Right ventricle myocardium inferior (tissue), 1 donor: ENCODE results near the gene SEC11C. TPM values are rescaled to one million over a fixed set of nuclear protein-coding genes. Genes with fewer than 3 reads are reported as not detected.
"Not testable (repeated sequence)": the region's sequence is repeated elsewhere in the genome, so short reads cannot be mapped to it uniquely, and the experiment has no call there.

Experiments used
- ATAC-seq: fragments of 200-7000 bp; cut with Tn5 transposase; one replicate; pipeline ENCODE4 v1.9.1; 2020; ENCODE audit warnings: mild to moderate bottlenecking, moderate library complexity
- DNase-seq: peaks from one replicate; pipeline ENCODE4 v3.0.0; 2021; ENCODE audit errors: missing footprints
- intact Hi-C: fragments of 100-400 bp; cut with DNase I; formaldehyde crosslinking; loops from one replicate; pipeline ENCODE4 v1.11.0; 2022
- total RNA-seq: library from RNA; stranded (reverse); fragmentation: NEBNext Ultra II Directional; extraction: Animal tissue kit (Norgen Biotek cat#: 25700); gene quantifications from one replicate; pipeline ENCODE4 v1.2.1, GENCODE V29; 2021
- donor health status: DM: no; HTN: yes; CAD: no; lungs with severe emphysema.

Gene SEC11C
- total RNA-seq, 1 donor from 2014 or later = 23.5 TPM

GRCh38 chr18:59142800-59143416 is 3.2 kb downstream of the SEC11C start:
- ATAC-seq, intact Hi-C loops: not testable (repeated sequence)

GRCh38 chr18:59143441-59143840 is 3.8 kb downstream of the SEC11C start:
- DNase-seq (no peak), ATAC-seq (no peak)
- intact Hi-C loops = no loop called here

More at GRCh38 chr18:59142800-59143416, 3.2 kb downstream of the SEC11C start:
- DNase-seq = not testable (repeated sequence)

GRCh38 chr18:59144483-59144882 is 4.8 kb downstream of the SEC11C start:
- ATAC-seq (no peak), DNase-seq (no peak)
- intact Hi-C loops = no loop called here

DNA sequence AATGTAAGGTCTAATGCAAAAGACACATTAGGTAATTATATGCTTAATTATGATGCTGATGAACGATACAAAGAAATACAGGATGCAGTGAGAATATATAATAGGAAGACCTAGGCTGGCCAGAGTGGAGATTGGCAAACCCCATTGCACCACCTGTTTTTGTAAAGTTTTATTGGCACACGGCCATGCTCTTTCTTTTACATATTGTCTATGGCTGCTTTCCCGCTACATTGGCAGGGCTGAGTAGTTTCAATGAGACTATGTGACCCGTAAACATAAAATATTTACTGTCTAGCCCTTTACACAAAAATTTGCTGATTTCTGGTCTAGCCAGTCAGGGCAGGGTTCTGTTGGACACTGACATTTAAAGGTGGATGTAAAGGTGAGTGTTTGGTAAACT is 5.4 kb downstream of the SEC11C start:
- ATAC-seq (no peak), DNase-seq (no peak)
- intact Hi-C loops = no loop called here

GRCh38 chr18:59148192-59148591 is 8.5 kb downstream of the SEC11C start:
- intact Hi-C loops = no loop called here
- ATAC-seq (no peak), DNase-seq (no peak)

DNA sequence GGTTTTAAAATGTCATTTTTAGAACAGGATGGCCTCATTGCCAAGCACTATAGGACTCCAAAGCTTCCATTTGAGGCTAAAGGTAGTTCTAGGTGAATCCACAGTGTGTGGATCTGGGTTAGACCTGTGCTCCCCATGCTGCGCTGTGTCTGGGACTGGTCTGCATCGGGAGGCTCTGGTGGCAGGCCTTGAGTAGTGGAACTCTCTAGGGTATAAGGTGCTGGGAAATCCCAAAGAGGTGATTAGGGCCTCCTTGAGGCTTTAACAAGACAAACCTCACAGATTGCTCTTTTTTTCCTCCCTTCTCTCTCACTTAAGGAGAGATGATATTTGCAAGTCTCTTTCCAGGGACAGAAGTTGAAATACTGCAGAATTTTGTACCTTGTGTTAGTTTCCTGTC is 9.3 kb downstream of the SEC11C start:
- DNase-seq (no peak), ATAC-seq (no peak)
- intact Hi-C loops = no loop called here

DNA sequence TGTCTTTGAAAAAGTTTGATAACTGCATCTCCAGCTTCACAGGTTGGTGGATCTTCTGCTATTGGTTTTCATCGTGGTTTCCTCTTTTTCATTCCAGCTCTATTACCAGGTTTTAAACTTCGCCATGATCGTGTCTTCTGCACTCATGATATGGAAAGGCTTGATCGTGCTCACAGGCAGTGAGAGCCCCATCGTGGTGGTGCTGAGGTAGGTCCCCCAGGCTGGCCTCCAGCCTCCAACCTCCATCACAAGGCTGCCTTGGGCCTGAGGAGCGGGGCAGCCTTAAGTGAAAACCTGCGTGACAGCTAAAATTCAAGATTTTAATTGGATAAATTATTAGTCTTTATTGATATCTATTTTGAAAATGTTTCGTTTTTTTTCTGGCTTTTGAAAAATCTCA is 9.7 kb downstream of the SEC11C start:
- ATAC-seq (no peak), DNase-seq (no peak)
- intact Hi-C loops = no loop called here

DNA sequence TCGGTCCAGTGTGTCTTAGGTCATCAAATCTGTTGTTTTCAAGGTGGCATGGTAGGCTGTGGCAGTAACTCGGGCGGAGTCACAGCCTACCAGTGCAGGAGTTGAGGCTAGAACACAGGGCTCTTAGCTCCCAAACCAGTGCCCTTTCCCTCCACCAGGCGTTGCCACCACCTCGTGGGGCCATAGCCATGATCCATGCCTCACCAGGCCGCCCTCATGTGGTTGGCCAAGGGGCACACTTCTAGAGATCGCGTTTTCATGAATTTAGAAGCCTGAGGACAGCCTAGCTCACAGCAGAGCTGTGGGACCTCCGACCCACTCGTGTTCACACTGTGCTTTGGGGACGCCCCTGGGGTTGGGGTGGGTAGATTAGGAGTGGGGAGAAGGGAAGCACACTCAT is 10.6 kb downstream of the SEC11C start:
- intact Hi-C loops = no loop called here
- no peak for DNase-seq
- no peak for ATAC-seq

DNA sequence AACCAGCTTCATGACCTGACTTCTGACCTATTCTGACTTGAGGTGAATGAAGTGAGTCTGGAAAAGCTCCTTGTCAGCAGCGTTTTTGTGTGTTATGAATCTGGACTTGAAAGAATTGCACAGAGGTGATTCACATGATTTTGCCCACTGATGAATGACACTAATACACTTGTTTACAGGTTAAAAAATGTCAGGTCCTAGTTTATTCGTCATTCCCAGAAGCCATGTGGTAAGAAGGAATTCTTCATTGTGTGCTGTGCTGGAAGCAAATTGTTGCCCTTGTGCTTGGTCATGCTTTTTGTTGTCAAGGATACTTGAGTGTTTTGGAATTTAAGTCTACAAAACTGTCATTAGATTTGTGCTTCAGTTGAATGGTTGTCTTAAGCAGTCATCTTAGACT is 15.5 kb downstream of the SEC11C start:
- no peak for ATAC-seq
- intact Hi-C loops = no loop called here
- DNase-seq = no peak

DNA sequence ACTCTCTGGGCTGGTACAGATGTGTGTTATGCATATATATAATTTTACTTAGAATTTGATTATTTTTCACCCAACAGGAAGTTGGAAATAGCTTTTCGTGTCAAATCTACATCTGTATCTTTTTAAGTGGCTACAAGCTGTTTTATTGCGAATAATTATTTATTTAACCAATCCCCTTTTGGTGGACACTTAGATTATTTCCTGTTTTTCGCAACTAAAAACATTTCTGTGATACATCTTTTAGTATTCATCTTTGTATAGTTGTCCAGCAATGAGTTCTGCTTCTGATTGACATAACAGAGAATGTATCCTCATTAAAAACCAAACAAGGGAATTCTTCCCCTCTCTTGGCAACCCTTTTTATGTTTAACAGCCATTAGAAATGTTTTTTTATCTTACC is 16.6 kb downstream of the SEC11C start:
- DNase-seq (no peak), ATAC-seq (no peak)
- intact Hi-C loops = no loop called here

- ATAC-seq (no peak), DNase-seq (no peak)
- intact Hi-C loops = no loop called here
These were observed 19.6 kb downstream of the SEC11C start for GRCh38 chr18:59159265-59159664.

DNA sequence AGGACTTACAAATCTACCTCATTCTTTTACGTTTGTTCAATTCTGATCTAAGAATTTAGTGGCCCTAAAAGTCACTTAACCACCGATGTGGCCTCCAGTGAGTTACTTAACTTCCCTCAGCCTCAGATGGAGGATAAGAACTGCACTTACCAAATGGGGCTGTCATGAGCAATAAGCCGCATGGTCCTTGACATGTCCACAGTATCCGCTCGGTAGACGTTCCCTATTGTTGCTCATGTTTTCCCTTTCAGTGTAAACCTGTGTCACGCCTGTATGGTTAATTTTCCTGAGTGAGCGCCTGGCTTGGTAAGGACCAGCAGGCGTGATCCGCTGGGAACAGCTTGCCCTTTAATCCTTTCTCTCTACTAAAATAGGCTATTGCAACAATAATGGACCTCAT is 20.3 kb downstream of the SEC11C start:
- intact Hi-C loops = no loop called here
- DNase-seq (no peak), ATAC-seq (no peak)

GRCh38 chr18:59172664-59173249 is 33.1 kb downstream of the SEC11C start:
- no peak for ATAC-seq
- intact Hi-C loops = no loop called here
- no peak for DNase-seq

DNA sequence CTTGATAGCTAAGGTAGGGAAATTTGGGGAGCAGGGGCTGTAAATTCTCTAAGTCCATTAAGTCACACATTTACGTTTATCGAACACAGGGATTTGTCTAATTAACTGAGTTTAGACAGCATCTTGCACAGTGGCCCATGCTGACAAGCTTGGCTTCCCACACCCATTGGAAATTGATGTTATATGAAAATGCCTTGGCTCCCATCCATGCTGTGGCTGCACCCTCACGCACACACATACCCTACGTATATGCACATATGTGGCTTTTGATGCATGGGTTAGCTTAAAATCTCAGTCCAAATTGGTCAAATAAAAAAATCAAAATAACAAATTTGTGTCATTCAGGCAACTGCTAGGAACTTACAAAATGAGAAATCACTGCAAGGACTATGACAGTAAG is 37.8 kb downstream of the SEC11C start:
- ATAC-seq (no peak), DNase-seq (no peak)
- intact Hi-C loops = no loop called here

- DNase-seq (no peak), ATAC-seq (no peak)
- intact Hi-C loops = no loop called here
These were observed 40.6 kb downstream of the SEC11C start for GRCh38 chr18:59180150-59180845.

- no peak for ATAC-seq
- intact Hi-C loops = no loop called here
- no peak for DNase-seq
These were observed 43.0 kb downstream of the SEC11C start for GRCh38 chr18:59182673-59183072.

DNA sequence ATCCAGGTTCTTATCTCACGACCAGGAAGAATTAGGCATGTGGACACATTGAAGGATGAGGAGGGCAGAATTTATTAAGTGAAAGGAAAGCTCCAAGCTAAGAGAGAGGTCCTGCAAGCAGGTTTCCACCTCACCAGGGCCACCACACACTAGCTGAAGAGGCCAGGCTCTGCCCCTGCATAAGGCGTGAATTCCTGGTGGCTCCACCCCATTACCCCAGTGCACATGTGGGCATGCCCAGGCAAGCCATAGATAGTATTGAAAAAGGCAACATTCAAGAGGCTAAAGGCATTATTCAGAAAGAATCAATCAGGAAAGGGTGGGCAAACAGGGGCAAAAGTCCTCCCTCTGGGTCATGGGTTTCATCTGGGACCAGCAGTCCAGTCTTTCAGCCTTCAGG is 49.3 kb downstream of the SEC11C start:
- ATAC-seq (no peak), DNase-seq (no peak)
- intact Hi-C loops = no loop called here

DNA sequence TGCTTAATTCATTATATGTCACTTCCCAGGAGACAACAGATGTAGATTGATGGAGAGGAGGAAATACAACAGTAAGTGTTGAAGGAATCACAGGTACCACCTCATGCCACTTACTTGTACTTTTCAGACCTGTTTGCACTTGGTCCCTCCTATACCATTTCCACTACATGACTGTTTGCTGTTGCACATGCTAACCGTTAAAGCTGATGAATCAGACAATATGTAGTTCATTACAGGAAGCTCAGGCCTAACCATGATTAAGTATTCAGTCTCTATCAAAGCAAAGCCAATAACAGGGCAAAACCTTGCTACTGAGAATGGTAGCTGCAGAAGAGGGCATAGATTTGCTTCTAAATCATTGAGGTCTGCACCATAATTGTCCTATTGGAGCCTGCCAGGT is 50.1 kb downstream of the SEC11C start:
- DNase-seq (no peak), ATAC-seq (no peak)
- intact Hi-C loops = no loop called here

DNA sequence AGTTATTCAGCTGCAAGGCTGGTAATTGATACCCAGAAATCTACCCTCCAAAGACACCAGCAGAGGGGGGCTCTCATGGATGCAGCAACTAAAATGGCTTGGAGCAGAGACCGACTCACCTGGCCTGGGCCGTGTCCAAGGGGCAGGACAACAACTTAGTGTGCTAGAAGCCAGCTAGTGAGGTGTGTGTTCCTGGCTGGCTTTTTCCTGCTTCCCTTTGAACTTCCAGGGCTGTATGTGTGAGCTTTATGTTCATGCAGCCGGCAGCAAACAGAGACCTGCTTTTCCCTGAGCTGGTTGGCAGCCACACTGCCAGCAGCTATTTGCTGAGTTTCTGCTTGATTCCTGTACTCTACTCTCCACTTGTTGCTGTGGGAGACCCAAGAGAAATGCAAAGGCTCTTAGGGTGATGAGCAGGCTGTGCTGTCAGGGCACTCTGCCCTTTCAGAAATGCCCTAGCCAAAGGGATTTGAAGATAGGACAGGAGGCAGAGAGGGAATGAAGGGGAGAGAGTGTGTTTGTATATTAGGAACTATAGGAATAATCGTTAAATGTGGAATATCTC is 56.6 kb downstream of the SEC11C start:
- ATAC-seq (no peak), DNase-seq (no peak)
- intact Hi-C loops = no loop called here

DNA sequence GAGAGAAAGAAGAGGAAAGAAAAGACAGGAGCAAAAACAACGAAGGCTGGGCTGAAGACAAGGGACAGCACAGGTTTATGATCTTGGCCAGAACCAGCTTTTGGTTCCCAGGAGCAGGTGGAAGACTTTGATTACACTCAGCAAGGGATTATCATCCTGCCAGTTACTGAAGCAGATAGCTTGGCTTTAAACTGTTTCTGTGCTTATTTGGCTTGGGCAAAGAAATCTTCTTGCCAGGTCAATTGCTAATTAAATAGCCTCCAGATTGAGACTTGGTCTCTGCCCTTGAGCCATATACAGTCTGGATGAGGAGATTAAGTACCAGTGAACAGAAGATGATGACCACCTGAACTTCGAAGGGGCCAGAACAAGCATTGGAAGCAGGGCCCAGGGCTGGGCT is 58.0 kb downstream of the SEC11C start:
- intact Hi-C loops = no loop called here
- ATAC-seq = no peak
- no peak for DNase-seq
